ENCODE results near the gene LHX2.

The LHX2 gene

GRCh38 chr9:123998970-123999621, 12.5 kb upstream of the LHX2 start:
- DNase-seq (ENCODE audit: extremely low read depth in 1 of 2, low read depth in 1 of 2): no peak

DNA sequence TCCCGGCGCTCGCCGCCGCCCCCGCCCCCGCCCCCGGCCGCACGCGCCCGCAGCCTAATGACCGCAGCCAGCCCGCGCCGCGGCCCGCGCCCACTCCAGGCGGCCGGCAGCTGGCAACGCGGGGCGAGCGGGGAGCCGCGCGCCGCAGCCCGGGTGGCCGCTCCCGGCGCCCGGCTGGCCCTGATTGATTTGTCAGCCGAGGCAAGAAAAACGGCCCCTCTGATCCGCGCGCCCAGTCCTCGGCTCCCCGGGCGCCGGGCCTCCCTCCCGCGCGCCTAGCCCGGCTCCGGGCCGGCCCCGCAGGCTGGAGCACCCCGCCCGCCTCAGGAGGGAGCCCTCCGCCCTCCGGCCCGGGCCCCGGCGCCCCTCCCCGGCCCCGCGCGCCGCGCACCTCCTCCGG, 11.9 kb upstream of the LHX2 start:
- no peak for DNase-seq (ENCODE audit: extremely low read depth in 1 of 2, low read depth in 1 of 2)

DNA sequence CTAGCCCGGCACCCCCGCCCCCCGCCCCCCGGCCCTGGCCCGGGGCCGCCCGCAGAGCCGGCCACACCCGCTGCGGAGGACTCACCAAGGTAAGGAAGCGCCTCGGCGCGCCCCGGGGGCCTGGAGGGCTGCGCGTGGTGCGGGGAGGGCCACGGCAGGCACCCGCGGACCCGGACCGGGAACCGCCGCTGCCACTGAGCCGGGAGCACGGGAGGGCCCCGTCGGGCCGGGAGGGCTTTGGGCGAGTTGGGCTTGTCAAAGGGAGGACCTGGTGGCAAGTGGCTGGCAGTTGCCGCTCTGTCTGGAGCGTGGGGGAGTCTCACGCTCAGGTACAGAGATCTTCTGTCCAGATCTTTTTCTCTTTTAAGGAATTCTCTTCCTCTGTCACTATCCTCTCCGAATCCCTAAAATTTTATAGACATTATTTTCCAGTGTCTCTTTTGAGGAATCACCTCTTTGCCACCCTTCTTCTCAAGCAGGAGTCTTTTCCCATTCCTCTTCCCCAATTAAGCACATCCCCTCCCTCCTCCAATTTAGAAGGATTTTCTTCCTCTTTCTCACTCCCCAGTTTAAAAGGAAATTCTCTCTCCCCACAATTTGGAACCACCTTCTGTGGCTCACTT, 11.3 kb upstream of the LHX2 start:
- DNase-seq (ENCODE audit: extremely low read depth in 1 of 2, low read depth in 1 of 2): no peak

GRCh38 chr9:124000784-124001457, 10.6 kb upstream of the LHX2 start:
- no peak for DNase-seq (ENCODE audit: extremely low read depth in 1 of 2, low read depth in 1 of 2)

- DNase-seq (ENCODE audit: extremely low read depth in 1 of 2, low read depth in 1 of 2): no peak
Measured at GRCh38 chr9:124001458-124001799, 10.1 kb upstream of the LHX2 start.

- DNase-seq (ENCODE audit: extremely low read depth in 1 of 2, low read depth in 1 of 2): no peak
Measured at GRCh38 chr9:124001866-124002525, 9.6 kb upstream of the LHX2 start.

GRCh38 chr9:124003636-124004349, 7.8 kb upstream of the LHX2 start:
- no peak for DNase-seq (ENCODE audit: extremely low read depth in 1 of 2, low read depth in 1 of 2)

DNA sequence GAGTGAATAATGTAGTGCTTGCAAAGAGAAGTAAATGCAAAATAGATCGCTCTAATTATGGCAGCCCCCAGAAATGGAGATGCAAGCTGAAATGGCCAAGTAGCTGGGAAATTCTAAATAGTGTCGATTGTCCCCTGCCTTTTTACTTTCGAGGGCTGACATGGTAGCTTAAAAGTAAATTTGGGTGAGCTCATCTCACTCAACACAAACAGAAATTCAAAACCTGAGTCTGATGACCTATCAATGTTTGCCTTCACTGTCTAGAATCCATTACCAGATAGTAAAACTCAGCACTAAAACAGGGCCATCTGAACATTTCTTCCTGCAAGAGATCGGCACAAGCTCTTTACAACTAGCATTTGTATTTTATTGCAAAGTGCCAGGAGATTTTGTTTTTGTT, 7.0 kb upstream of the LHX2 start:
- DNase-seq (ENCODE audit: extremely low read depth in 1 of 2, low read depth in 1 of 2): no peak

DNA sequence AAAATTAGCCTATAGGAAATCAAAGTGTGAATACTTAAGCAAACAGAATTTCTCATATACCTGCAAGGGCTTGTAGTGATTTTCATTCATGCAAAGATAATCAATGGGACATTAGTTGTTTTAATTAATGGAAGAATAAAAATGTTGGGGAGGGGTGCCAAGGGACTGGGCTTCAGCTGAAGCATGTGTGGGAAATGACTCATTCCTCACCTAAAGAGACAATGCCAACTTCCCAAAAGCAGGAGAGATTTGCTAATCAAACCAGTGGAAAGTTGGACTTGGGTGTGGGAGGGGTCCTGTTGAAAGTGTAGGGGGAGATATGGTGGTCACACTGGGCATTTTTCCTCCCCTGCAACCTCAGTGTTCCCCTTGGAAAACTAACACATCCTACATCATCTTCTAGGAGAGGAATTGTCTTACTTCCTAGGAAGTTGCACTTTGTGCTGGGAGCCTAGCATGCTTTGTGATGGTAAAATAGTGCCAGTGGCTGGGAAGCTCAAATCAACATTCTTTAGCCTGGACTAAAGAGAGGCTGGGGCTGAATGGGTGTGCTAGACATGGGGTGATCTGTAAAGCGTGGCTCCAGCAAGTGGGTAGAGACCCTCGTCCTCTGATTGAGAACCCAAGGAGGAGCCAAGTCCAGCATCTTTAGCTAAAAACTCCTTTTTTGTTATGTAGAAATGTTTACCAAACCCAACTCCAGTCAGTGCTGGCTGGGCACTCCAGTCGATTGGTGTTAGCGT, 6.4 kb upstream of the LHX2 start:
- no peak for DNase-seq (ENCODE audit: extremely low read depth in 1 of 2, low read depth in 1 of 2)

DNA sequence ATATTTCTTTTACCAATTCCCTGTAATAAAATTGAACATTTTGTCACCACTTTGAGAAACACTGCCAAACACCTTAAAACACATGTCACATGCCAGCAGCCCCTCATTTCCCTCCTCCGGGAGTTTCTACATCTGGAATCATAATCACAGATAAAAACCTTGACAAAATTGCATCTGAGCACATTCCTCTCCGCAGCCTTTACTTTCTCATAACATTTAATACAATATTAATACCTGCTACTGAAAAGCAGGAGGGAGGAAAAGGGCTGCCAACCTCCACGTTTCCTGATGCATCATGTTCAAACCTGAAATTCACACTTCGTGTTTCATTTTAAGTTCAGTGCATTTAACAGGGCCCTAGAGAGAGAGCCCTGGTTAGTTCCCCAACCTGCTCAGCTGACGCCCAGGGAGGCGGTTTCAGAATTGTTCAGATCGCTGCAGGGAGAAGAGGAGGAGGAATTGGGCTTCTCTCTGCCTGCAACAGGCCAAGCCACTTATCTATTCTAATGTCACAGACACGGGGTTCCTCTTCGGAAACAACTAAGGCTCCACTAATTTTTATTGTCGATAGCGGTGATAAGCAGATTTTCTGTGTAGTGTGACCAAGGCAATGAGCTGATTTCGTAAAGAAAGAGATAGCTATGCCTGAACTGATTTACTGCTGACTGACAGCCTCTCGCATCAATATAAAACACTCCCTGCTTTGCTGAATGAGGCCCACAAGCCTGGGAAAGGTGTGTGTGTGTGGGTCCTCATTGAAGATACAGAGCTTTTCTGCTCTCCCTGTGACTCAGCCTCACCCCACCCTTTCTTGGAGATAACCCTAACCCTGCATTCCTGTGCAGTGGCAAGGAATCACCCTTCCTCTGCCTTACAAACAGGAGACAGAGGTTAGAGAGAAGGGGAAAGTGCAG, 4.9 kb upstream of the LHX2 start:
- no peak for DNase-seq (ENCODE audit: extremely low read depth in 1 of 2, low read depth in 1 of 2)

DNA sequence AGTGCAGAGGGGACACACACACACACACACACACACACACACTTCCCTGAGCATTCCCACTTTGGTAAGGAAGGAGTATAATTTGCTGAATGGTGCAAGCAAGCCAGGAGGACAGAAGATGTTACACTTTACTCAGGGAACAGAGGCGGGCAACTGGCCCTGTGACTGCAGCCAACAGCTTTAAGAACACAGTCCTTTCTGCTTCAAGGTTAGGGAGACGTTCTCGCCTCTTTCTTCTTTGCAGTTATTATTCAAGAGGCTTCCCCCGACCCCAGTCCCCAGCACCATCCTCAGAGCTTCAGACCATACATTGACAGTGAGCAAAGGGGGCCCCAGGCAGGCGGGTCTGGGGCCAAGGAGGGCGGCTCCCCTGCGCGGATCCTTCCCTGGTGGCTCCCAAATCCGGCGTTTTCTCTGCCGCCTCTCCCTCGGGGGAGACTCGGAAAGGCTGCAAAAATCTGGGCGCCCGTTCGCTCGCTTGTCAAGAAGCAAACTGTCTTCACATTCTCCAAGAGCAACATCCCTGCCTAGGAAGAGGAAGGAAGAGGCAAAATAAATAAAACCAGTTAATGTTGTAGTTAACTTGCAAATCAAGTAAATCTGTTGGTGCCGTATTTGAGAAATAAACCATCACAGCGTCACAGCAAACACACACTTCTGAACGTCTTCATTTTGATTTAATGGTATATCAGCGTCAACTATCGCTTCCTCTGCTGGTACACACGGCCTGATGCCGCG, 3.8 kb upstream of the LHX2 start:
- no peak for DNase-seq (ENCODE audit: extremely low read depth in 1 of 2, low read depth in 1 of 2)

- DNase-seq (ENCODE audit: extremely low read depth in 1 of 2, low read depth in 1 of 2): no peak
Measured at GRCh38 chr9:124008303-124008693, 3.3 kb upstream of the LHX2 start.

DNA sequence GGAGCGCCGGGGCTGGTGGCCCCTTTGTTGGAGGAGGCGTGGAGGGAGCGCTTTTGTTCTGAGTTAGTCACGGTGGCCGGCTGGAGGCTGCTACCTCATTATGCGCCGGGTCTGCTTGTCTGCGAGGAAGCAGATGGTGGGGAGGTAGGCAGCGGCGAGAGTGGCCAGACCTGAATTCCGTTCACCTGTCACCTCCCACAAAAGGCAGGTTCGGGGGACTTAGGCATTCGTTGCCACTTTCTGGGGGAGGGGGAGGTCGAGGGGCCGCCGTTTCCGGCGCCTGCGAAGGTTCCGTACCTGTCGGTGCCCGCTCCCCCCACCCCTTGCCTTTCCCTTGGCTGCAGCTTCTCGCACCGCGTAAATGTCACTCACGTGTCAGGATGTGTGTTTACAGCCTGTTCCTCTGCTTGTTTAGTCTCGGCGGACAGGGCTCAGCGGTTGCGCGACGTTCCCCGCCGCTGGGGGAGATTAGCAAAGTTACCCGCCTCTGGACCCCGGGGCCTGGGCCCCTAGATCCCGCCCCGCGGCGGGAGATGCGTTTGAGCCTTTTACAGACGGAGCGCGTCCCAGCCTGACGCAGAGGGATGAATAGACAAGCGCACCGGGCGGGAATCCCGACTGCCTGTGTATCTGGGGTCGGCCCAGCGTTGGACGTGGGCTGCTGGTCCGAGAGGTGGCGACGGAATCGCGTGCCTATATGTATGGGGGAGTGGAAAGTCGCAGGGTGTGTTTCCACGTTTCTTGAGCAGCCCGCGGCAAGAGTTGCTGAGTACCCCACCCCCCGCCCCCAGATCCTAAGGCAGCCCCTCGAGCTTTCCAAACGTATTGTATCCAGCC, 2.7 kb upstream of the LHX2 start:
- DNase-seq (ENCODE audit: extremely low read depth in 1 of 2, low read depth in 1 of 2): no peak

GRCh38 chr9:124009531-124010217, 1.9 kb upstream of the LHX2 start:
- DNase-seq (ENCODE audit: extremely low read depth in 1 of 2, low read depth in 1 of 2): no peak

DNA sequence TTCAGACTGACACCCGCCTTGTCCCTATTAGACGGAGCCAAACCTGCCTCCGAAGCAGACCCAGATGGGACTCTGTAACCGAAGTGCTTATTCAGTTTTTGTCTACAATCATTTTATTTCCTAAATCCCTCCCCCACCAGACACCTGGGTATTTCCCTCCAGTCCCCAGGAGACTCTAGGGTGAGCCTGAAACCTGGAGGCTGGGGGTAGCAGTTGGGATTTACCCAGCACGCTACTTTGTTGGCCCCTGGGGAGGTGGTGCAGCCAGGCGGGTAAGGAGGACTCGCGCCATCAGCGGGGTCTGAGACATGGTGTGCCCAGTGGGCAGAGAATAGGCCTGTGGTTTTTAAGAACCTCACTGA, 1.3 kb upstream of the LHX2 start:
- DNase-seq (ENCODE audit: extremely low read depth in 1 of 2, low read depth in 1 of 2): no peak

GRCh38 chr9:124010665-124011321, 775 bp upstream of the LHX2 start:
- no peak for DNase-seq (ENCODE audit: extremely low read depth in 1 of 2, low read depth in 1 of 2)

All from stimulated activated CD8-positive, alpha-beta memory T cell treated with anti-CD3 and anti-CD28 coated beads, Interleukin-7, amount 100 ng/mL, for 48 hours (primary cell).